Testis (tissue), 2 donors: ENCODE measurements around the gene MKNK1.

Experiments
- POLR2A ChIP-seq: fragments of 450-650 bp; IDR thresholded peaks from one replicate; pipeline ENCODE4 v1.6.1; 2017; ENCODE audit warnings: antibody characterized with exemption, mild to moderate bottlenecking, moderate library complexity
- TF ChIP-seq, protein P1 (sequence below), 3 experiments: fragments of 450-650 bp in 2 of 3; fragments of 200-600 bp in 1 of 3; sonication (generic) in 1 of 3; IDR thresholded peaks; one replicate each; pipeline ENCODE4 v1.5.1; 2016 to 2019; ENCODE audit warnings: antibody characterized with exemption in 3 of 3, mild to moderate bottlenecking in 2 of 3, moderate library complexity in 1 of 3

DNA sequence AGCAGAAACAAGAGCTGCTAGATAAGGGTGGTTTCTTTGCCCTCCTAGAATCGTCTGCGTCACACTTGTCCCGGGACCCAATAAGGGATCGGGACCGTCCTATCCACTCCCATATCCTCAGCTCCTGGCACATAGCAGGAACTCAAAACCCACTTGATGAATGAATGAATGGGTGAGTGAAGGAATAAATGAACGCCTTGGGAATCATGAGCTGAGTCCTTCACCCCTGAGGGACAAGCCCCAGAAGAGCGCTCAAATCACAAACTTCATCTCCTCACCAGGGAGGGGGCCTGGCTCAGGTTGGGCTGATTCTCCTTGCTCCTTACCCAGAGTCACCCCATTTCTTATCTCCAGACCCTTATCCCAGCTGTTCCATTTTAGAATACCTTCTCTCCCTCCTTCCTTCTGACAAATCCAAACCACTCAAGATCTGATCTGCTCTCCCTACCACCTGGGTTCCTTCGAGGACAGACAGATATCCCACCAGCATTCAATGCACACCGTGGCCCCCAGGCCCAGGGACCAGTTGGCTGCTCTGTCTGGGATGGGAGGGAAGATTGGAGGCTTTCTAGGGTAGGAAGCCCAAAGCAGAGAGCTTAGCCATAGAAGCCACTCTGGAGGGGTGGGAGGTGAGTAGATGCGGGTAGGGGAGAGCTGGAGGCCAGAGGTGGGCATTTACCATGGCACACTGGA lies 13.2 kb upstream of the MKNK1 start:
- TF ChIP-seq, protein P1, sequence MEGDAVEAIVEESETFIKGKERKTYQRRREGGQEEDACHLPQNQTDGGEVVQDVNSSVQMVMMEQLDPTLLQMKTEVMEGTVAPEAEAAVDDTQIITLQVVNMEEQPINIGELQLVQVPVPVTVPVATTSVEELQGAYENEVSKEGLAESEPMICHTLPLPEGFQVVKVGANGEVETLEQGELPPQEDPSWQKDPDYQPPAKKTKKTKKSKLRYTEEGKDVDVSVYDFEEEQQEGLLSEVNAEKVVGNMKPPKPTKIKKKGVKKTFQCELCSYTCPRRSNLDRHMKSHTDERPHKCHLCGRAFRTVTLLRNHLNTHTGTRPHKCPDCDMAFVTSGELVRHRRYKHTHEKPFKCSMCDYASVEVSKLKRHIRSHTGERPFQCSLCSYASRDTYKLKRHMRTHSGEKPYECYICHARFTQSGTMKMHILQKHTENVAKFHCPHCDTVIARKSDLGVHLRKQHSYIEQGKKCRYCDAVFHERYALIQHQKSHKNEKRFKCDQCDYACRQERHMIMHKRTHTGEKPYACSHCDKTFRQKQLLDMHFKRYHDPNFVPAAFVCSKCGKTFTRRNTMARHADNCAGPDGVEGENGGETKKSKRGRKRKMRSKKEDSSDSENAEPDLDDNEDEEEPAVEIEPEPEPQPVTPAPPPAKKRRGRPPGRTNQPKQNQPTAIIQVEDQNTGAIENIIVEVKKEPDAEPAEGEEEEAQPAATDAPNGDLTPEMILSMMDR (IDR thresholded peaks at IDR 0.05), result no peak
- TF ChIP-seq POLR2A, result no peak
